D721Med (cell line): ENCODE data around the gene TRIL.

Source experiments
- DNase-seq: peaks from one replicate; pipeline ENCODE4 v3.0.0; 2011; ENCODE audit warnings: low spot score; ENCODE audit not compliant: insufficient read length
- FAIRE-seq: peaks from 2 replicates; lab custom pipeline; 2011; peaks lifted over from hg19 to GRCh38; lab: Jason Lieb, UNC
- TF ChIP-seq, protein P1 (sequence below): IDR thresholded peaks from 2 replicates; pipeline ENCODE4 v1.5.1; 2012; ENCODE audit warnings: mild to moderate bottlenecking, control low read depth; ENCODE audit not compliant: insufficient read depth; ENCODE audit errors: missing control alignments

Gene TRIL

DNA sequence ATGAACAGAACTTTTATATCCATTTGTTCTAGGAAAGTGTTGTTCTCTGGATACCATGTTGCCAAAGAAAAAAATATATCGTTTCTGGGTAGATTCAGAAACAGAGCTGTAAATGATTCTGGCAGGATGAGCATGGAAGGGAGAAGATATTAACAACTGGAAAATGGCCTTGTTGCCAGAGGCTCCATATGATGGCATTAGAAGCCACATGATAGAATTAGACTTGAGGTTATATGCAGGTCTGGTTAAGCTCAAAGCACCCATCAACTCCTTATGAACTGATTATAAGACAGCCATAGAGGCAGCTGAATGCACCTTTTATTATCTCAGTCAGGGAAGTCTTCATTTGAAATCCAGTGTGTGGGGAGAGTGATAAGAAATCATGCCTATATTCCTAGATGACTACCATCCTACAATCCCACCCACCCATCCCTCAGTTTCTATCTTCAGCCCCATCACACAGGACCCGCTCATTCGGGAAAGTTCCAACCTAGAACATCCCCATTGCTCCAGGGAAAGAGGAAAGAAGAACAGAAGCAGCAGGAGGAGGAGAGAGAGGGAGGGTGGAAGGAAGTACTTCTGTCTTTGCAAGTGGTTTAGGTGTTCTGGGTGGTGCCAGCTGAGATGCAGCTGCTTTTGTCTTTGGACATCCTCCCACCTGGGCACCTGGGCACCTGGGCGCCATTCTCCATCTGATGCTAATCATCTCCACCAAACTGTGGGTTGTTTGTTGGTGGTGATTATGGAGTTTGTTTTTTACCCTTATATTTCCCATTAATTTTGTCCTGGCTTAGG, 25.5 kb upstream of the TRIL start:
- no peak for DNase-seq
- FAIRE-seq = no peak
- TF ChIP-seq, protein P1, sequence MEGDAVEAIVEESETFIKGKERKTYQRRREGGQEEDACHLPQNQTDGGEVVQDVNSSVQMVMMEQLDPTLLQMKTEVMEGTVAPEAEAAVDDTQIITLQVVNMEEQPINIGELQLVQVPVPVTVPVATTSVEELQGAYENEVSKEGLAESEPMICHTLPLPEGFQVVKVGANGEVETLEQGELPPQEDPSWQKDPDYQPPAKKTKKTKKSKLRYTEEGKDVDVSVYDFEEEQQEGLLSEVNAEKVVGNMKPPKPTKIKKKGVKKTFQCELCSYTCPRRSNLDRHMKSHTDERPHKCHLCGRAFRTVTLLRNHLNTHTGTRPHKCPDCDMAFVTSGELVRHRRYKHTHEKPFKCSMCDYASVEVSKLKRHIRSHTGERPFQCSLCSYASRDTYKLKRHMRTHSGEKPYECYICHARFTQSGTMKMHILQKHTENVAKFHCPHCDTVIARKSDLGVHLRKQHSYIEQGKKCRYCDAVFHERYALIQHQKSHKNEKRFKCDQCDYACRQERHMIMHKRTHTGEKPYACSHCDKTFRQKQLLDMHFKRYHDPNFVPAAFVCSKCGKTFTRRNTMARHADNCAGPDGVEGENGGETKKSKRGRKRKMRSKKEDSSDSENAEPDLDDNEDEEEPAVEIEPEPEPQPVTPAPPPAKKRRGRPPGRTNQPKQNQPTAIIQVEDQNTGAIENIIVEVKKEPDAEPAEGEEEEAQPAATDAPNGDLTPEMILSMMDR = no peak

DNA sequence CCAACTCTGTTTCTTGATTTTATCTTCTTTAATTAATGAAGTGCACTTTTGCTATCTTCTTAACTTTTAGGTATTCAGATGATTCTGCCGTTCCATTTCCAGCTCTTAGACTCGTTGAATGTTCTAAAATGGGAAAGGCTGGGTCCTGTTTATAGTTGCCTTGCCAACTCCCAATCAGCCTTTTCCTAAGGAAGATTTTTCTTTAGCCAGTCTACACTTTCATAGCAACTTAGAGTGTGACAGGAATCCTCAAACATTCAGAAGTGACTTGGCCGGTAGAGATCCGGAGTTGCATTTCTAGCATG, 23.0 kb upstream of the TRIL start:
- TF ChIP-seq, protein P1 = no peak
- DNase-seq (no peak), FAIRE-seq (no peak)

DNA sequence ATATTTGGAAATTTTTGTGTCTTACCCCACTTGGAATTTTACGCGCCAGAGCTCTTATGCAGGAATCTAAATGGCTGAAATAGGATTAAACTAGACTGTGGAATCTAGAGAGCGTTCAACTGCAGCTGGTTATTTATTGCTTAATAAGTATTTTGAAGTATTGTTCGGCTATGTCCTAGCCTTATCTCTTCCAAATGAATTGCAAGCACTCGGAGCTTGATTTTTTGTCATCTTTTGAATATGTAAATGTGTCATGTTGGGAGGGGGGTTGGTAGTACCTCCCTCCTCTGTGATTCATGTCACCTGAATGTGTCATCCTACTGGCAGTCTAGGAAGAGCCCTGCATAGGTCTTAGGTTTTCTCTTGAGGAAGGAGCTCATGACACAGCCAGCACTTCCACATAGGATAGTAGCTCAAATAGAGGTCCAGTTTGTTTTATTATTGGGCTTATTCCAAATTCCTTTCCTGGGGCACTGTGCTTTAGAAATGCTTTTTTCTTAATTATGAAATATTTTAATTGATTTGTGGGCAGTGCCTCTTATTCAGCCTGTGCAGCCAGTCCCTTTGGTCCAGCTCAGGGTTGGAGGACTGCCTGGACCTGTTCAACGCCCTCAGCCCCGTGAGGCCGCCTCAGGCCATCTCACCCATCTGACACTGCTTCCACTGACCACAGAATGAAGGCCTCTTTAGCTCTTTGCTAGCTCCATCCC, 22.5 kb upstream of the TRIL start:
- TF ChIP-seq, protein P1 = no peak
- no peak for FAIRE-seq
- DNase-seq = no peak

DNA sequence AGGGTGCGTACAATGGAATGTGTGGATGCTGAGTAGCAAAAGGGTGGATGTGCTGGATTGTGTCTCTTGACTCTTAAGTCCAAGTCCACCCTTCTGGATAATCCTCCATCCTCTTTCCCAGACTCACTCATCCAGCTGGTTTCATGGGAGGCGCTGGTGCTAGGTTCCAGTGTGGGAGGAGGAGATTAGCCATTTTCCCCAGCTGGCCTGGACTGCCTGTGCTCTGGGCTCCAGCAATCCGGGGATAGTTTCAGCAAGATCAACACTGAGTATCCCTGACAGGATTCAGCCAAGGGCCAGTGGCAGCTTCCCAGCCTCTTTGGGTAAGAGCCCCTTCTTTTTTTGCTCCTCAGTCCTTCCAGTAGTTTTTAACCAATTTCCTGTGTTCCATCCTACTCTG, 21.6 kb upstream of the TRIL start:
- TF ChIP-seq, protein P1 = no peak
- FAIRE-seq (no peak), DNase-seq (no peak)

DNA sequence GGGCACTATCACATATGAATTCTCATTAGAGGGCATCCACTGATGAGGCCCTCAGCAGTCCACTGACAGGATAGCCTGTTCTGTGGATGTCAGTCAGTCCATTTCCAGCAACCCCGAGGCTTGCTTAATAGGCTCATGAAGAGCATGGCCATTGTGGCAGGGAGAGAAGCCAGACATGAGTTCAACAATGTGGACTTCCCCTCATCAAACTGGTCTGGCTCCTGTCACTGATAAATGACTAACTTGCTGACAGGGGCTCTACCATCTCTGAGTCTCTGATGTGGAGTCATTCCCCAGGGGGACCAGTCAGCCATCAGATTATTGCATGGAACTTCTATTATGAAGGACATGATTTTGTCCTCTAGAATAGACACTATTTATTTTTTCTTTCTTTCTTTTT, 19.8 kb upstream of the TRIL start:
- no peak for FAIRE-seq
- TF ChIP-seq, protein P1 = no peak
- DNase-seq = no peak

DNA sequence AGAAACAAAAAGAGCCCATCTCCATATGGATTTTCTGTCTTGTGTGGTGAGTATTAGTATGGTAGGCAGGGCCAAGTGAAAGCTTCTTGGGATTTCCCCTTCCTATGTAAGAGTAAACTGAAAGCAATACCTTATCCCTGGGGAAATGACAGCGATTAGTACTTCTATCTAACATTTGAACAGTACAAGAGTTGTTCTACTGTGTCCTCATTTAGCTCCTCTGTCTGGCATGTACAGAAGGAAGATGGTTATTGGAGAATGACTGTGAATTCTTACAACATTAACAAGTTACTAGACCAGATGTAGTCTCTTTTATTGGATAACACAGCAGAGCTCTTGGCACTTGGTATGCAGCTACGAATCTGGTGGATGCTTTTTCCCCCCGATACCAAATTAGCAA, 17.9 kb upstream of the TRIL start:
- TF ChIP-seq, protein P1 = no peak
- no peak for DNase-seq
- no peak for FAIRE-seq

DNA sequence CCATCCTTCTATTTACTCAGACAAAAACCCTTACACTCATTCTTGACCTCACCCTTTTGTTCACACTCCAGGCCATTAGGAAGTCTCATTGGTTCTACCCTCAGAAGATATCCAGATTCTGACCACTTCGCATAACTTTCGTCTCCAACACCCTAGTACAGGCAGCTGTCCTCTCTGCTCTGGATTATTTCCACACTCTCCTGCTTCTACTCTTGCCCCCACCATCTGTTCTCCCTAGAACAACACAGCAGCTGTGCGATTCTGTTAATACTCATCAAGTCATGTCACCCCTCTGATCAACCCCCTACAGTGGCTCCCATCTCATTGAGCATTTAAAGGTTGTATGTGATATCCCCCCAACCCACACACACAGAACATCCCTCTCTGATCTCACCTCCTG, 15.5 kb upstream of the TRIL start:
- TF ChIP-seq, protein P1 = no peak
- FAIRE-seq (no peak), DNase-seq (no peak)
